Measurements from ENCODE around the gene CENPL. TPM values are rescaled to one million over a fixed set of nuclear protein-coding genes. Genes with fewer than 3 reads are reported as not detected.
A peak's percentile ranks its signal among the peaks of the same experiment; 100 is the strongest.

Gene CENPL
- total RNA-seq, 1 donor from 2014 or later: 4.3 TPM

GRCh38 chr1:173868266-173869020, 43.8 kb upstream of the CENPL start, which contains the start of gene ZBTB37:
Gene ZBTB37, plus strand, starts transcription at chr1:173868380. Its CDS starts 1,846 bp downstream, at chr1:173870226.
- TF ChIP-seq CTCF (IDR thresholded peaks at IDR 0.05): no peak
- Histone ChIP-seq H3K4me1 (peaks cover 48% of the 10 kb centered on the region), H3K36me3 (peaks cover 34% of the 10 kb centered on the region), H3K4me3 (peak within 1 kb of the TSS; percentile 92), H3K27me3 (no peaks in the 10 kb centered on the region), H3K9me3 (no peaks in the 10 kb centered on the region), H3K27ac (peak within 1 kb of the TSS; percentile 96)
- intact Hi-C loops (cut with DNase I): no loop called here
- ATAC-seq: peak; percentile 89
- DNase-seq: peak; percentile 98

GRCh38 chr1:173867753-173868265, 43.1 kb upstream of the CENPL start, which contains the start of gene GAS5:
Gene GAS5, minus strand, starts transcription at chr1:173867989.
- DNase-seq (peak; percentile 100), ATAC-seq (peak; percentile 93)
- intact Hi-C loops (cut with DNase I): no loop called here
- Histone ChIP-seq H3K36me3 (peaks cover 41% of the 10 kb centered on the region), H3K27ac (peak within 1 kb of the TSS; percentile 96), H3K9me3 (no peaks in the 10 kb centered on the region), H3K4me1 (peaks cover 48% of the 10 kb centered on the region), H3K4me3 (peak within 1 kb of the TSS; percentile 92), H3K27me3 (no peaks in the 10 kb centered on the region)
- TF ChIP-seq CTCF (IDR thresholded peaks at IDR 0.05): no peak

DNA sequence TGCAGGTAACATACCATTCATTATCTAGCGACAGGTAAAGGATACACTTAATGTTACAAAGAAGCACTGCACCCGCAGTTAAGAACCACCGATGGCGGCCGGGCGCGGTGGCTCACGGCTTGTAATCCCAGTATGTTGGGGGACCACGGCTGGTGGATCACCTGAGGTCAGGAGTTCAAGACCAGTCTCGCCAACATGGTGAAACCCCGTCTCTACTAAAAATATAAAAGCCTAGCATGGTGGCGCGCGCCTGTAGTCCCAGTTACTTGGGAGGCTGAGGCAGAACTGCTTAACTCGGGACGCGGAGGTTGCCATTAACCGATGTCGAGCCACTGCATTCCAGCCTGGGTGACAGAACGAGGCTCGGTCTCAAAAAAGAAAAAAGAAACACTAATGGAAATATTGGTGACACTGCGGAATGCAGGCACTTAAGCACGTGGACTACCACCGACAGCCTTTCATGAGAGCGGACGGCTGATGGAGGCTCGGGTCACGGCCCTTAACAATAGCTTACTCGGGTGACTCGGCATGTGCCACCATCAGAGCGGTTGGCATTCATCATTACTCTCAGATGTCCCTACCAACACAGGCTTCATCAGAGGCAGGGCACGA, 42.6 kb upstream of the CENPL start:
- Histone ChIP-seq H3K4me3 (peak overlapping the region; percentile 92), H3K4me1 (peaks cover 48% of the 10 kb centered on the region), H3K27me3 (no peaks in the 10 kb centered on the region), H3K27ac (peak overlapping the region; percentile 96), H3K9me3 (no peaks in the 10 kb centered on the region), H3K36me3 (peaks cover 44% of the 10 kb centered on the region)
- intact Hi-C loops (cut with DNase I): no loop called here
- DNase-seq (no peak), ATAC-seq (no peak)
- TF ChIP-seq CTCF (IDR thresholded peaks at IDR 0.05): no peak

DNA sequence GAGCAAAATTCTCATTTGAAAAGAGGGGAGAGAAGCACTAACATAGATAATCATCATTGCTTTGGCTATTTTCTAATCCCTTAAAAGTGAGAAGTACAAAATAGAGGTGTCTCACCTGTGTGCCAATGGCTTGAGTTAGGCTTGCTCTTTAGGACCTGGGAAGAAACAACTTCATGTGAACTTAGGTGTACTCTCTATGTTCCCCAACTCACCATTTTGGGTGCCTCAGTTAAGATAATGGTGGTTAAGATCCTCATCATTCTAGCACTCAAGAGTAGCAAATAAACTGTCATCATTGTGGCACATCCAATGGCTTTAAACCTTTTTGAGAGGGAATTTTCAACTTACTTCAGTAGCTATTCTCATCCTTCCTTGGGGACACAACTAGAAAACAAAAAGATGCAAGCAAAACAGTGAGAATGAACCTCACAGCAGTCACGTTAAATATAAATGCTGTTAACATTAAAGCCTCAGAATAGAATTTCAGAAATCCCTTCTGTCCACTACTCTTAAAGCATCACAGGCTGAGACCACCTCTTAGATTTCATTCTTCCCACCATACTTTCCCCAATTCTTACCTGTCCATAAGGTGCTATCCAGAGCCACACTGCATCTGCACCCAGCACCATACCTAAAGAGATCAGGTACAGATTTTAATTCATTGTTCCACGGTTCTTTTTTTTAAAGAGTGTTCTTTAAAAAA, 41.9 kb upstream of the CENPL start:
- H3K4me3 ChIP-seq: peak overlapping the region; percentile 92
- peak overlapping the region; percentile 96 for H3K27ac ChIP-seq
- H3K36me3 ChIP-seq: peaks cover 44% of the 10 kb centered on the region
- H3K4me1 ChIP-seq: peaks cover 48% of the 10 kb centered on the region
- ATAC-seq (no peak), DNase-seq (no peak)
- no peaks in the 10 kb centered on the region for H3K27me3 ChIP-seq
- intact Hi-C loops (cut with DNase I): no loop called here
- no peaks in the 10 kb centered on the region for H3K9me3 ChIP-seq
- TF ChIP-seq CTCF (IDR thresholded peaks at IDR 0.05): no peak

DNA sequence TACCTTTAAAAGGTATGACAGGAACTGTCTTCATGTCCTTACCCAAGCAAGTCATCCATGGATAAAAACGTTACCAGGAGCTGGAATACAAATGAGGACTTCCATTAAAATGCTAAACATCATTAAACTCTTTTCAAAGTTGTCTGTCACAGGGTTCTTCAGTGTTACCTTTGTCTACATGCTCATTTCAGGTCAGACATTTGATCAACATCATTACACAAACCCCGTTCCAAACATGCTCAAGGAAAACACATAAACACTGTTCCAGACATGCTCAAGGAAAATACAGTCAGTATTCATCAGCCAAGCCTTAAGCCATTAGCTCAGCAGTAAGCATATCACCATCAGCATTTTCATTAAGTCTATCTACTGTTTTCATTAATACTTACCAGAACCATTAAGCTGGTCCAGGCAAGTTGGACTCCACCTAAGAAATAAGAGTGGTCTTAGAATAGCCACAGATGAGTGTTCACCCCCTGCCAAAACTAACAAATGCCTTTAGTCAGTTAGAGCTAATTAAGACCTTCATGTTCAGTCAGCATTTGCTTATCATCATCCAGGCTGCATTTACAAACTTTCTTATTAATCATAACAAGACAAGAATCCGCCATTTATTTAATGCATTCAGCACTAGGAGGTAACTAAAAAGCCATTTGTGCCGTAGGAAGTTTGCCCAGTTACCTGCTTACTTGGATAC, 40.9 kb upstream of the CENPL start:
- Histone ChIP-seq H3K4me3 (peak overlapping the region; percentile 92), H3K36me3 (peaks cover 50% of the 10 kb centered on the region), H3K27ac (peak overlapping the region; percentile 26), H3K4me1 (peaks cover 41% of the 10 kb centered on the region), H3K9me3 (no peaks in the 10 kb centered on the region), H3K27me3 (no peaks in the 10 kb centered on the region)
- ATAC-seq: no peak
- no peak for TF ChIP-seq CTCF (IDR thresholded peaks at IDR 0.05)
- intact Hi-C loops (cut with DNase I): no loop called here
- DNase-seq: no peak
